ENCODE data around the gene LILRB1.

Gene LILRB1

GRCh38 chr19:54606230-54606629 is 24.1 kb upstream of the LILRB1 start:
- no peak overlapping the region for H3K4me3 ChIP-seq (ENCODE audit: low read depth, low read length)
- no peak for TF ChIP-seq CTCF (IDR thresholded peaks at IDR 0.05; ENCODE audit: insufficient read depth, low read length, missing control alignments)
- CTCF ChIA-PET = no interaction called here
- DNase-seq (ENCODE audit: low read depth, low spot score) = no peak
- POLR2A ChIA-PET = no interaction called here

GRCh38 chr19:54606891-54607784 is 23.1 kb upstream of the LILRB1 start:
- TF ChIP-seq CTCF (IDR thresholded peaks at IDR 0.05; ENCODE audit: insufficient read depth, low read length, missing control alignments) = no peak
- ChIA-PET CTCF (no interaction called here), POLR2A (no interaction called here)
- no peak for DNase-seq (ENCODE audit: low read depth, low spot score)
- H3K4me3 ChIP-seq (ENCODE audit: low read depth, low read length) = no peak overlapping the region

- CTCF ChIA-PET = no interaction called here
- H3K4me3 ChIP-seq (ENCODE audit: low read depth, low read length) = no peak overlapping the region
- POLR2A ChIA-PET = no interaction called here
- no peak for TF ChIP-seq CTCF (IDR thresholded peaks at IDR 0.05; ENCODE audit: insufficient read depth, low read length, missing control alignments)
- no peak for DNase-seq (ENCODE audit: low read depth, low spot score)
These were observed 22.5 kb upstream of the LILRB1 start for GRCh38 chr19:54607785-54608150.

- CTCF ChIA-PET = no interaction called here
- DNase-seq (ENCODE audit: low read depth, low spot score) = no peak
- no peak for TF ChIP-seq CTCF (IDR thresholded peaks at IDR 0.05; ENCODE audit: insufficient read depth, low read length, missing control alignments)
- POLR2A ChIA-PET = no interaction called here
- no peak overlapping the region for H3K4me3 ChIP-seq (ENCODE audit: low read depth, low read length)
These were observed 22.1 kb upstream of the LILRB1 start for GRCh38 chr19:54608205-54608604.

- DNase-seq (ENCODE audit: low read depth, low spot score) = no peak
- POLR2A ChIA-PET = no interaction called here
- TF ChIP-seq CTCF (IDR thresholded peaks at IDR 0.05; ENCODE audit: insufficient read depth, low read length, missing control alignments) = no peak
- CTCF ChIA-PET = no interaction called here
- H3K4me3 ChIP-seq (ENCODE audit: low read depth, low read length) = no peak overlapping the region
These were observed 21.5 kb upstream of the LILRB1 start for GRCh38 chr19:54608792-54609191.

GRCh38 chr19:54609356-54609791 is 20.9 kb upstream of the LILRB1 start:
- no peak for TF ChIP-seq CTCF (IDR thresholded peaks at IDR 0.05; ENCODE audit: insufficient read depth, low read length, missing control alignments)
- POLR2A ChIA-PET = no interaction called here
- CTCF ChIA-PET = no interaction called here

More at GRCh38 chr19:54609356-54609791, 20.9 kb upstream of the LILRB1 start:
- no peak overlapping the region for H3K4me3 ChIP-seq (ENCODE audit: low read depth, low read length)
- DNase-seq (ENCODE audit: low read depth, low spot score) = no peak

All from AG04449 (cell line).